Measurements from ENCODE around the gene PLXNA3.

Gene PLXNA3

GRCh38 chrX:154516656-154517100 is 58.6 kb downstream of the PLXNA3 start:
- H3K9me3 ChIP-seq (ENCODE audit: control insufficient read depth, low read length) = no peaks in the 10 kb centered on the region
- H3K23ac ChIP-seq (ENCODE audit: low read length in 2 of 2) = no peak overlapping the region
- H3K14ac ChIP-seq (ENCODE audit: low read length in 2 of 2) = no peak overlapping the region
- H2BK120ac ChIP-seq (ENCODE audit: low read depth, low read length) = no peak overlapping the region
- peaks cover 0 to 10% of the 10 kb centered on the region in 2 experiments for H3K36me3 ChIP-seq (ENCODE audit: control insufficient read depth in 1 of 2, insufficient read depth in 2 of 2, low read depth in 1 of 2, low read length in 2 of 2)
- peak overlapping the region in 1 of 2 experiments; percentile 87 for H3K4ac ChIP-seq (ENCODE audit: low read depth in 1 of 2, low read length in 2 of 2)
- no peak overlapping the region for H2BK12ac ChIP-seq (ENCODE audit: low read length in 2 of 2)
- peak overlapping the region; percentile 35 for H3K27ac ChIP-seq (ENCODE audit: low read length, poor library complexity, severe bottlenecking)
- no peak overlapping the region for H2AK5ac ChIP-seq (ENCODE audit: low read length, severe bottlenecking)
- H4K91ac ChIP-seq (ENCODE audit: low read length) = peak overlapping the region; percentile 61
- peak overlapping the region; percentile 87 for H3K9ac ChIP-seq (ENCODE audit: low read length)
- H2AFZ ChIP-seq (ENCODE audit: low read depth, low read length) = no peak overlapping the region
- H3K4me2 ChIP-seq (ENCODE audit: low read length, poor library complexity, severe bottlenecking) = peak overlapping the region; percentile 51
- peaks cover 10% of the 10 kb centered on the region for H3K4me1 ChIP-seq (ENCODE audit: control insufficient read depth, insufficient read depth, low read depth, low read length)
- DNase-seq = peak; percentile 90
- peak overlapping the region; percentile 30 to 74 for H3K4me3 ChIP-seq (ENCODE audit: insufficient read depth in 1 of 2, low read depth in 1 of 2, low read length in 2 of 2)
- no peak overlapping the region for H2BK15ac ChIP-seq (ENCODE audit: low read depth, poor library complexity, severe bottlenecking)
- peak overlapping the region; percentile 60 for H4K8ac ChIP-seq (ENCODE audit: low read length)
- no peak overlapping the region for H2BK5ac ChIP-seq (ENCODE audit: low read depth, low read length, poor library complexity, severe bottlenecking)
- peaks cover 6% of the 10 kb centered on the region for H3K79me1 ChIP-seq (replicated peaks; ENCODE audit: low read length, poor library complexity, severe bottlenecking)
- H3K27me3 ChIP-seq (ENCODE audit: control insufficient read depth in 1 of 2, insufficient read depth in 1 of 2, low read length in 2 of 2) = peaks cover 0 to 3% of the 10 kb centered on the region in 2 experiments
- WGBS = 5% methylated on average over 12 of the region's 19 CpGs
- H3K18ac ChIP-seq (ENCODE audit: low read depth in 1 of 2, low read length in 2 of 2) = peak overlapping the region; percentile 83 to 99

DNA sequence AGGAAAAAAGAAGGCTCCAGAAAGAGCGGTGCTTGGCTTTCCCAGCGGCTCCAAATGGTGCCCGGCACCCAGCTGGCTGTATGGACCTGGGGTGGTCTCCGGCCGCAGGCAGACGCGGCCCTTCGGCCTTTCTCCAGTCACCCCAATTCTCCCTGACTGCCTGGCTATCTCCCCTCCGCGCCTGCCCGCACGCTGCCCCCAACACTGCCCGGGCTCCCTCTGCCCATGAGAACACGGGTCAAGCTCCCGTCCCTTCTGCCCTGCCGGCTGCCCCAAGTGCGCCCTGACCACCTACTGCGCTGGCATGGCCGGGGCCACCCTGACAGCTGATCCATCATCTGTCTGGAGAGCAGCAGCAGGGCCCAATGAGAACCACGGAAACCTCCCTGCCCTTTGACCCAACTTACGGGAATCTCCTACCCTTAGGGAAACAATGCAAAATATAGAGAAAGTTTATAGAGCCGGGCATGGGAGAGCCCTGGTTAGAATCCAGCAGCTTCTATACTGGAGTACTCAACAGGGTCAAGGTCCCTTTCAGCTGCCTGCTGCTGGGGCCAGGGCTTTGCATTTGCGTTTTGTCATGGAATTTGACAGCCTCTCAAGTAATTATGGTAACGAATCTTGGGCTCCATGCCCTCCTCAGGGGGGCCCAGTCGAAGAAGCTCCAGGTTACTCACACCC is 59.2 kb downstream of the PLXNA3 start:
- H4K91ac ChIP-seq (ENCODE audit: low read length) = peak overlapping the region; percentile 67
- peak; percentile 38 for DNase-seq
- no peak overlapping the region for H2BK120ac ChIP-seq (ENCODE audit: low read depth, low read length)
- 21% methylated on average over 23 of the region's 25 CpGs for WGBS
- H3K79me1 ChIP-seq (replicated peaks; ENCODE audit: low read length, poor library complexity, severe bottlenecking) = peaks cover 6% of the 10 kb centered on the region
- H2BK5ac ChIP-seq (ENCODE audit: low read depth, low read length, poor library complexity, severe bottlenecking) = no peak overlapping the region
- H3K9me3 ChIP-seq (ENCODE audit: control insufficient read depth, low read length) = no peaks in the 10 kb centered on the region
- peak overlapping the region in 1 of 2 experiments; percentile 91 for H3K4ac ChIP-seq (ENCODE audit: low read depth in 1 of 2, low read length in 2 of 2)
- H3K14ac ChIP-seq (ENCODE audit: low read length in 2 of 2) = peak overlapping the region in 1 of 2 experiments; percentile 79
- H3K18ac ChIP-seq (ENCODE audit: low read depth in 1 of 2, low read length in 2 of 2) = peak overlapping the region in 1 of 2 experiments; percentile 99
- H3K4me3 ChIP-seq (ENCODE audit: insufficient read depth in 1 of 2, low read depth in 1 of 2, low read length in 2 of 2) = peak overlapping the region in 1 of 2 experiments; percentile 74
- H3K36me3 ChIP-seq (ENCODE audit: control insufficient read depth in 1 of 2, insufficient read depth in 2 of 2, low read depth in 1 of 2, low read length in 2 of 2) = peaks cover 0 to 8% of the 10 kb centered on the region in 2 experiments
- no peak overlapping the region for H3K27ac ChIP-seq (ENCODE audit: low read length, poor library complexity, severe bottlenecking)
- no peak overlapping the region for H3K4me2 ChIP-seq (ENCODE audit: low read length, poor library complexity, severe bottlenecking)
- peaks cover 10% of the 10 kb centered on the region for H3K4me1 ChIP-seq (ENCODE audit: control insufficient read depth, insufficient read depth, low read depth, low read length)
- H3K9ac ChIP-seq (ENCODE audit: low read length) = peak overlapping the region; percentile 87
- H2BK15ac ChIP-seq (ENCODE audit: low read depth, poor library complexity, severe bottlenecking) = no peak overlapping the region
- H2AK5ac ChIP-seq (ENCODE audit: low read length, severe bottlenecking) = no peak overlapping the region
- peak overlapping the region in 1 of 2 experiments; percentile 96 for H3K23ac ChIP-seq (ENCODE audit: low read length in 2 of 2)
- H4K8ac ChIP-seq (ENCODE audit: low read length) = peak overlapping the region; percentile 30
- H3K27me3 ChIP-seq (ENCODE audit: control insufficient read depth in 1 of 2, insufficient read depth in 1 of 2, low read length in 2 of 2) = peaks cover 0 to 3% of the 10 kb centered on the region in 2 experiments
- peak overlapping the region; percentile 63 for H2AFZ ChIP-seq (ENCODE audit: low read depth, low read length)
- peak overlapping the region in 1 of 2 experiments; percentile 89 for H2BK12ac ChIP-seq (ENCODE audit: low read length in 2 of 2)

DNA sequence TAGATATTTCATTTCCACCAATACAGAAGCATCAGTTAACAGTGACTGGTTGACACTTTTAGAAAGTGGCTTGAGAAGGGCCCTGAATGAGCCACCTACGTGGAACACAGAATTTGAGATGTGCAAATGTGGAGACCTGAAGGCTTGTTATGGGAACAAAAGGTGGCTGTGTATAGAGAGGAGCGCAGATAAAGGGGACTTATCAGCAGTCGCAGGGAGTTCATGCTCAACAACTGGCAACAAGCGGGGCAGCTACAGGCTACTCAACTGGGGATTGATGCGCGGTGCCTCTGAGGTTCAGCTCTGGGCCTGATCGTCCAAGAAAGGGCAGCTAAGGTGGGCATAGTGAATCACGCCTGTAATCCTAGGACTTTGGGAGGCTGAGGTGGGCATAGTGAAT is 61.3 kb downstream of the PLXNA3 start:
- Histone ChIP-seq H2BK120ac (ENCODE audit: low read depth, low read length) (no peak overlapping the region), H2BK5ac (ENCODE audit: low read depth, low read length, poor library complexity, severe bottlenecking) (no peak overlapping the region), H3K23ac (ENCODE audit: low read length in 2 of 2) (no peak overlapping the region), H3K27me3 (ENCODE audit: control insufficient read depth in 1 of 2, insufficient read depth in 1 of 2, low read length in 2 of 2) (peaks cover 0 to 3% of the 10 kb centered on the region in 2 experiments), H3K79me1 (replicated peaks; ENCODE audit: low read length, poor library complexity, severe bottlenecking) (peaks cover 3% of the 10 kb centered on the region), H3K14ac (ENCODE audit: low read length in 2 of 2) (no peak overlapping the region), H2AFZ (ENCODE audit: low read depth, low read length) (no peak overlapping the region), H3K36me3 (ENCODE audit: control insufficient read depth in 1 of 2, insufficient read depth in 2 of 2, low read depth in 1 of 2, low read length in 2 of 2) (no peaks in the 10 kb centered on the region), H2BK15ac (ENCODE audit: low read depth, poor library complexity, severe bottlenecking) (no peak overlapping the region), H3K9ac (ENCODE audit: low read length) (no peak overlapping the region), H3K9me3 (ENCODE audit: control insufficient read depth, low read length) (no peaks in the 10 kb centered on the region), H3K4me1 (ENCODE audit: control insufficient read depth, insufficient read depth, low read depth, low read length) (peaks cover 10% of the 10 kb centered on the region), H3K4me2 (ENCODE audit: low read length, poor library complexity, severe bottlenecking) (no peak overlapping the region), H2AK5ac (ENCODE audit: low read length, severe bottlenecking) (no peak overlapping the region), H3K4me3 (ENCODE audit: insufficient read depth in 1 of 2, low read depth in 1 of 2, low read length in 2 of 2) (no peak overlapping the region), H2BK12ac (ENCODE audit: low read length in 2 of 2) (no peak overlapping the region), H4K8ac (ENCODE audit: low read length) (no peak overlapping the region), H3K18ac (ENCODE audit: low read depth in 1 of 2, low read length in 2 of 2) (no peak overlapping the region), H3K4ac (ENCODE audit: low read depth in 1 of 2, low read length in 2 of 2) (no peak overlapping the region), H4K91ac (ENCODE audit: low read length) (no peak overlapping the region), H3K27ac (ENCODE audit: low read length, poor library complexity, severe bottlenecking) (no peak overlapping the region)
- no peak for DNase-seq
- WGBS = 100% methylated on average over 7 of the region's 8 CpGs

GRCh38 chrX:154525606-154526490 is 67.8 kb downstream of the PLXNA3 start:
- Histone ChIP-seq H3K79me1 (replicated peaks; ENCODE audit: low read length, poor library complexity, severe bottlenecking) (no peaks in the 10 kb centered on the region), H3K4ac (ENCODE audit: low read depth in 1 of 2, low read length in 2 of 2) (no peak overlapping the region), H3K23ac (ENCODE audit: low read length in 2 of 2) (no peak overlapping the region), H3K4me2 (ENCODE audit: low read length, poor library complexity, severe bottlenecking) (no peak overlapping the region), H3K4me3 (ENCODE audit: insufficient read depth in 1 of 2, low read depth in 1 of 2, low read length in 2 of 2) (no peak overlapping the region), H3K27ac (ENCODE audit: low read length, poor library complexity, severe bottlenecking) (peak overlapping the region; percentile 40), H3K18ac (ENCODE audit: low read depth in 1 of 2, low read length in 2 of 2) (no peak overlapping the region), H3K9me3 (ENCODE audit: control insufficient read depth, low read length) (no peaks in the 10 kb centered on the region), H2BK15ac (ENCODE audit: low read depth, poor library complexity, severe bottlenecking) (no peak overlapping the region), H4K8ac (ENCODE audit: low read length) (no peak overlapping the region), H4K91ac (ENCODE audit: low read length) (no peak overlapping the region), H3K36me3 (ENCODE audit: control insufficient read depth in 1 of 2, insufficient read depth in 2 of 2, low read depth in 1 of 2, low read length in 2 of 2) (peaks cover 0 to 7% of the 10 kb centered on the region in 2 experiments), H2BK5ac (ENCODE audit: low read depth, low read length, poor library complexity, severe bottlenecking) (no peak overlapping the region), H3K4me1 (ENCODE audit: control insufficient read depth, insufficient read depth, low read depth, low read length) (peaks cover 9% of the 10 kb centered on the region), H2AK5ac (ENCODE audit: low read length, severe bottlenecking) (peak overlapping the region; percentile 42), H2AFZ (ENCODE audit: low read depth, low read length) (no peak overlapping the region), H3K9ac (ENCODE audit: low read length) (peak overlapping the region; percentile 90), H2BK12ac (ENCODE audit: low read length in 2 of 2) (no peak overlapping the region), H3K27me3 (ENCODE audit: control insufficient read depth in 1 of 2, insufficient read depth in 1 of 2, low read length in 2 of 2) (peaks cover 0 to 16% of the 10 kb centered on the region in 2 experiments), H2BK120ac (ENCODE audit: low read depth, low read length) (no peak overlapping the region), H3K14ac (ENCODE audit: low read length in 2 of 2) (no peak overlapping the region)
- 93% methylated on average over 14 of the region's 14 CpGs for WGBS
- DNase-seq = no peak

All from mesenchymal stem cell (in vitro differentiated cells and primary cell).